DND-41 (cell line): ENCODE data around the gene LCORL.

Experiments
- CTCF ChIP-seq: IDR thresholded peaks from 2 replicates; pipeline ENCODE4 v1.5.1; 2012; ENCODE audit warnings: borderline replicate concordance, low read length, moderate library complexity, mild to moderate bottlenecking; ENCODE audit not compliant: poor library complexity, severe bottlenecking; ENCODE audit errors: extremely low read depth
- EZH2 ChIP-seq: IDR thresholded peaks from 3 replicates; pipeline ENCODE4 v1.6.1; 2012; ENCODE audit warnings: borderline replicate concordance, low read depth, mild to moderate bottlenecking, moderate library complexity, low read length, inconsistent platforms; ENCODE audit not compliant: severe bottlenecking

- TF ChIP-seq EZH2: no peak
- TF ChIP-seq CTCF: no peak
Observed at GRCh38 chr4:17933126-17933525, 88.4 kb downstream of the LCORL start.
